ENCODE measurements around the gene DCAKD. TPM values are rescaled to one million over a fixed set of nuclear protein-coding genes. Genes with fewer than 3 reads are reported as not detected.
A peak's percentile ranks its signal among the peaks of the same experiment; 100 is the strongest.

DCAKD gene
- total RNA-seq, 1 experiment from 2014 or later, result 44.9 TPM

DNA sequence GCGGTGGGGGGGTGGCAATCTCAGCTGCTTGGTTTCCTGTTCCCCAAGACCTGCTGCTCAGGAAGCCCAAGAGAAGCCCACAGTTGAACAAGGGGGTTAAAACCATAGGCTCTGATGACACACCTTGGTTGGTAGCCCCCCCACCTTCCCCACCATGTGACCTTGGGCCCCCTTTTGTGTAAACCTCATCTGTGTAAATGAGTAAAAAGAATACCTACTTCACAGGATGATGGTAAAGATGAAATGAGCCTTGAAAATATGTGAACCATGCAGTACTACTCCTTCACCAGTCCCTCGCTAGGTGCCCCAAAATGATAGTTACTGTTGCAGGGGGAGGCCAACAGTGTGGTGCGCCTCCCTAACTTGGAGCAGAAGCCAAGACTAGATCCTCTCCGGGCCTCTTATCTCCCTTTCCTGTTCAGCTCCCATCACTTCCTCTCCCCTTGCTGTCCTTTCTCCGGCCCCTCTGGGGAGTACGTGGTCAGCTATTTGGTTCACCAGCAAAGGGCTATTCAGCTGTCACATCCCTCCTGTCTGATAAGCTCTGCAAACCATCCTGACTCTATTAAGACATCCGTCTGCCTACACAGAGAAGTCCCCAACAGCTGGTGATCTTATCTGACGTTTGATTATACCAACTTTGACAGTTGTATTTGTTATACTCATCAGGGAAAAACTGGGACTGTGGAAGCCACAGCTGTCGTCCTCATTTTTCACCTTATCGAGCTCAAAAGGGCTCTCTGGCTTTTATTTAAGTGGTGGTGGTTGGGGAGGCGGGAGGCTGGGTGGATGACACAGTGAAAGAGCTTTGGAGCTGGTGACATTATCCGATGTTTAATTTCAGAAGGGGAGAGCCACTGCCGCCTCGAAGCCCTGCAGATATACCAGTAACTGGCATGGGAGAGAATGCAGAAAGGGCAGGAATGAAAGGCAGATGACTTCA lies 19.9 kb downstream of the DCAKD start:
- no peak for DNase-seq (ENCODE audit: low spot score)

DNA sequence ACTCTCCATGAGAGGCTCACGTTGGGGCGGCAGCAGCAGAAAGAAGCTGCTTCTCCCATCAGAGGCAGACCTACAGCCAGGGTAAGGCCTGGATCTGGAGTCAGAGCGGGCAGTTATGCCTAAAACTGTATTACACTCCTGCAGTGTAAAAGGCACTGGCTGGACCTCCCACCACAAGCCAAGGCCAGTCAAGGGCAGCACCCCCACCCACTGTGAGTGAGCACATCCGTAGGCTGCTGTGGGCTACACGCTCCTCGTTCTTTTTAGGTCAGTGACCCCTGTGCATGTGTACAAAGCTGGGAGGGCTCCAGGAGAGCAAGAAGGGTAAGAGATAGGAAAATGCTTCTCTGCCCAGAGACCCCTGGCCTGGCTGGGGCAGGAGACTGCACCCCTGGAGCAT lies 20.7 kb downstream of the DCAKD start:
- no peak for DNase-seq (ENCODE audit: low spot score)

DNA sequence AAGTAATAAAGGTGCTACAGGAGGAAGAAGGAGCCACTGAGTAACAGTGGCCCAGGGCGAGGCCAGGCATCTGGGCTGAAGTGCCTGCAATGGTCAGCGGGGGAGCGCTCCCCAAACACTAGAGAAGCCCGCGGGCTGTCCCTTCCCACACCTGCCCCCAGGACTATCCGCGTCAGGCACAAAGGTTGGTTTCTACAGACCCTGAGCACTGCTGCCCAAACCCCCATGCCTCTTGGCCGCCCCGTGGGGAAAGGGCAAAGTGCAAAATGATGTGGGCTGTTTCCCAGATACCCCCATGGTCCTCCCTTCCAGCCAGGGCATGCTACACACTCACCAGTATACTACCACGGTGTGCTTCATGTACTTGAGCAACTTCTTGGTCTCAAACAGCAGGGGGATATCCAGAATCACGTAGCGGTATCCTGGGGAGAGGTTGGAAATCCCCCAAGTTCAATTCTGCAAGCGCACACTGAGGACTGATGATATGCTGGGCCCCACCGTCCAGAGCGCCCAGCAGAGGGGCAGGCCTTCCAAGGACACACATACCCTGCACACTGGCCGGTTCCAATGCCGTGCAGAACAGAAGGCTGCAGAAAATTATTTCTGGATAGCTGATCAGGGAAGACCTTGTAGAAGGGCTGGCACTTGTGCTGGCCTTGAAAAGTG lies 21.5 kb downstream of the DCAKD start:
- no peak for DNase-seq (ENCODE audit: low spot score)

DNA sequence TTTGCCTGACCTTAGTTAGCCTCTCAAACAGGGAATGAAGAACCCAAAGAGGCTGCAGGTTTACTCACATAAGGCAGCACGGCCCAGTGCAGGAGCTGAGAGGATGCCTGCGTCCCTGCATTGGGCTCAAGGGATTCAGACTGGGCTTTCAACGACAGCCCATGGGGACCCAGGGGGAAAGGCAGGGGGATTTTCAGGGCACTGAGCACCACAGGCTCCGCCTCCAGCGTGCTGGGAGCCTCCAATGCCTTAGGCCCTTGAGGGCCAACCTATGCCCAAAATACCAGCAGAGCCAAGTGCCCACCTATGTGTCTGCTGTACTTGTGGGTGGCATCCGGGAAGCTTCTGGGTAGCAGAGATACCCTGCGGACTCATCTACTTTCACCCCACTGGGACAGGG lies 22.3 kb downstream of the DCAKD start:
- no peak for DNase-seq (ENCODE audit: low spot score)

DNA sequence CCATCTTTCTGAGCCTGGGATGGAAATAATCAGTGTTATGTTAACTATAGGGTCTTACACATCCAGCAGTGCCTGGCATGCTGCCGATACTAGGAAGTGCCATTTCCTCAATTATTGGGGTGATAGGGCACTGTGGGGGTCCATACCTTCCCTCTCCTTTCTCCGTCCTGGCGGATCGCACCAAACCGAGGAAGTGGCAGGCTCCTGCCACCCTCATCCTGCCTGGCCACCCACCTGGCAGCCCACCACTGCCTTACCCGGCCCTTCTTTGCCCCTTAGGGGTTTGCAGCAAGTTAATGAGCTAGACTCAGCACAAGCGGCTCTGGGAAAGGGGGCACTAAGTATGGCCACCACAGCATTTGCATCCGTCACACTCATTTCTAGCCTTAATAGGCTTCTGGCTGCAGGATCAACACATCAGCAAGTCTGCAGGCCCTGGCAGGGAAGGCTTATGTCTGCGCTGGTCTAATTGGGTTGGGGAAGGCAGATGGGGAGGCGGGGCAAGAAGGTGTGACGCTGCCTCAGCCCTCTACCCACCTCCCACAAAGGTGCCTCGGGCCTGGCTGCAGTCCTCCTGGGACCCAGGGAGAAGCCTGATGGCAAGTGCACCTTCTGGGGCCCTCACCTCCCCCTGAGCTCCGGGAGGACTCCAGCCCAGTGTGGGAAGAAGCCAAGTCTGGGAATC lies 28.6 kb downstream of the DCAKD start:
- no peak for DNase-seq (ENCODE audit: low spot score)

DNA sequence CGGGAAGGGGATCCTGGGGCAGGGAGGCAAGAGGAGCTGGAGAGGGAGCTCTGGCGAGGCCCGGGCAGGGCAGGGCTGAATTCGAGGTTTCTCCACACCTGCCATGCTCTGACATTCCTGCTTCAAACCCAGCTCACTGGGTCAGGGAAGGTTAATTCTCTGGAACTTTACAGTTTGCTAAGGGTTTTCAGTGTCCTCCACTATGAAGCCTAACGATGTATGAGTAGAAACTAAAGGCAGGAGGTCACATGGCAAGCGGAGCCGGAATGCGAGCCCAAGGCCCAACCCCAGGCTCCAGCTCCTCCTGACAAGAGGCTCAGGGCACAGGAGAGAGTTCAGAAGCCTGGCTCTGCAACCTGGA lies 29.2 kb downstream of the DCAKD start:
- no peak for DNase-seq (ENCODE audit: low spot score)

DNA sequence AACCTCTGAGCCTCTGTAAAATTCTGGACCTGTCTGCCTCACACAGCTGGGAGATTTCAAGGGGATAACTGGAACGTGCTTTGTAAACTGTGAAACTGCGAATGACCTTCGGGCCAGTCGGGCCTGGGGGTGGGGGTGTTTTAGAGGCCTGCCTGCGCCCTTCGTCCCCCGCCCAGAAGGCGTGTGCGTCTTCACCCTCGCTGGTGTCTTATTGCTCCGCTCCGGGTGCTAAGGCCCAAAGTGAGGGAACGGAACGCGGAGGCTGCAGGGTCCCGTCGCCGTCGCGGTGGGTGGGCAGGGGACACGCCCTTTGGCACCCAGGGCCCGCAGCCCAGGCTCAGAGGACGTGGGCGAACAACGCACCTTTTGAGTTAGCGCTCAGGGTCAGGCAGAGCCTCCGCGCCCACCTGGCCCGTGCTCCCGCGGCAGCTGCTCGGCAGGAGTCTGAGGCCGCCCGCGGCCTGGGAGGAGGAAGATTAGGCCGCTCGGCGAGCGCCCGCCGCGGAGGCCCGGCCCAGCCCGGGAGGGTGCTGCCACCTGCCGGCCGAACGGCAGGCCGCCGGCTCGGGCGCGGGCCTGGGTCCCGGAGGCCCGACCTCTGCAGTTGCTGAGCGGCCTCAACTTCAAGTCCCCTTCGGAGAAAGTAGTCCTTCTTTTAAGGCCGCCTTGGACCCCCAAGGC lies 29.7 kb downstream of the DCAKD start:
- DNase-seq (ENCODE audit: low spot score), result peak; percentile 62

DNA sequence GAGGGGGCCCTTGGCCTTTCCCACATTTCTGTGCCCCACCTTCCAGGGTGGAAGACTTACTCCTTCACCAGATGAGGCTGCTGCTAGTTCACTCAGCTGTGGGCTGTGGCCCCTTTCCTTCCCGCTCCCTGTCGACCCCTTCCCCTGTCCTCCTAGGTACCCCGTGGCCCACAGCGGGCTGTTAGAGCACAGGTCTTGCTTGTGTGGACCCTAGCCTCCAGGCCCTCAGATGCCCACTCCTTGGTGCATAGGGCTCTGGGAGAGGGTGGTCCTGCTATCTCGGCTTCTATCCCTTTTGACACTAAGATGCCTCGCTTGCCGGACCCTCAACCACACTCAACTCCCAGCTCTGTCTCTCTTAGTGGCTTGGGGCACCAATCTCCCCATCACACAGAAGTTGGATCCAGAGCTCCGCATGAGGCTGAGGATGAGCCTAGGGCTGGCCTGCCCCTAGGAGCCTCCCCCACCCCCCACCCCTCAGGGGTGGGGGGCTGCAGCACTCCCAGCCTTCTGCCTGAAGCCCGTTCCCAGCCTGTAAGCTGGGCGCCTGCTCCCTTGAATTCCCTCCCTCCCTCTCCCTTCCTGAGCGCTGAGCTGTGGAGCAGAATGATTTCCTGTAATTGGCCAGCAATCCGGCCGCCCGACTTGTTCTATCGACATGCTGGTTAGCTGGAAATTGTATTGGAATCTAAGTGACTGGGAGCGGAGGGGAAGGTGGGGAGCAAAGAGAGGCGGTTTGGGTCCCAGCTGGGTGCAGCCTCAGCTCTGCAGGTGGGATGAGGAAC lies 30.9 kb downstream of the DCAKD start:
- DNase-seq (ENCODE audit: low spot score), result no peak

DNA sequence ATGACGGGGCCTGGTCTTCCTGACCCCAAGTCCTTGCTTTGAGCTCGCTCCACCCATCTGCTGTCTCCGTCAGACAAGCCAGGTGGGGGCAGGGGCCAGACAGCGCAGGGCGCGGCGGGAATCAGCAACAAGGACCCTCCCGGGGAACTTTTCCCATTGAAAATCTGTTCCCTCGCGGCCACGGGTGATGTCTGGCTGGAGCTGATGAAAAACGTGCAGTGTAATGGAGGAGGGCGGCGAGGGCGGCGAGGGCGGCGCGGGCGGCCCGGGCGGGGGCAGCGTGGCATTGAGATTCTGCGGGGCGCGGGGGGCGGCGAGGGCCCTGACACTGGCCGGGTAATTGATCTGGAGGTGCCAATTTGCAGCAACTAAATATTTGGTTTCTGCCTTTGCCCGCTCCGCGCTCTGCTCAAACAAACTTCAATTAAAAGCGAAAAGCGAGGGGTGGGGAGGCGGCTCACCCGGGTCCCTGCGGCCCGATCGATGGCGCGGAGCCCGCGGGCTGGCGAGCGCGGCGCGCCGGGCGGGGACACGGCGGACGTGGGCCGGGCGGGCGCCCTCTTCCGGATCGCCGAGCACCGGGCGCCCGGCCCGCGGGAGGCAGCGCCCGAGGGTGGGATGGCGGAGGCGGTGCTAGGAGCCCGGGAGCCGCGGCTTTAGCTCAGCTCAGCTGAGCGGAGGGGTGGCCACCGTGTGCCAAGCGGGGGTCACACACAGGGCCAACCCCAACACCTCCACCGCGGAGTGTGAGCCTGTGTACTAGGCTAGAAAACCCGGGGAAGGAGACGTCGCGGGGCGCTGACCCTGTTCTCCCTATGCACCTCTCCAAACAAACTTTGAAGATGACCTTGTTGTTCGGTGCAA lies 32.4 kb downstream of the DCAKD start:
- DNase-seq (ENCODE audit: low spot score), result peak; percentile 53

DNA sequence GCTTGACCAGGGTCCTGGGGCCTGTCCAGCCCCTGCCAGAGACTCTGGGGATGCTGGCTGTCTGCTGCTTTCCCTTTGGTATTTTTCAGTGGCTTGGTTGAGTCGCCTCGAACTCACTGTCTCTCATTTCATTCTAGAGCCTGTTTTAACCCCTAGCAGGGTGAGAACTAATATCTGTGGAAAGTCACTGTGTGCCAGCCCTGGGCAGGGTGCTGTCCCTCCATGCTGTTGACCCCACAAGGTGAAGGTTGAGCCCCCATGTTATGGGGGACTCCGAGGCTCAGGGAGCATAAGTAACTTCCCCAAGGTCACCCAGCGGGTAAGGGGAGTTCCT lies 33.0 kb downstream of the DCAKD start:
- DNase-seq (ENCODE audit: low spot score), result no peak

DNA sequence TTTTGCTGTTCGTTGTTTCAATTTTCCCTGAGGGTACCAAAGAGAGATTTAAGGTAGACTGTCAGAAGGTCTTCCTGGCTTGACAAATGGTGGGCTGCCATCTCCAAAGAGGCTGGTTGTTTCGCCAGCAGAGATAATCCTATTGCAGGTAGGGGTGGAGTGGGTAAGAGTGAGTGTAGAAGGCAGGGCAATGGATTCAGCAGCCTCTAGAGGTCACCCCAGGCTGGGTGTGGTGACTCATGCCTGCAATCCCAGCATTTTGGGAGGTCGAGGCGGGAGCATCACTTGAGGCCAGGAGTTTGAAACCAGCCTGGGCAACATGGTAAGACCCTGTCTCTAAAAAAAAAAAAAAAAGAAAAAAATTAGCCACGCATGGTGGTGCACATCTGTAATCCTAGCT lies 34.6 kb downstream of the DCAKD start:
- DNase-seq (ENCODE audit: low spot score), result no peak

DNA sequence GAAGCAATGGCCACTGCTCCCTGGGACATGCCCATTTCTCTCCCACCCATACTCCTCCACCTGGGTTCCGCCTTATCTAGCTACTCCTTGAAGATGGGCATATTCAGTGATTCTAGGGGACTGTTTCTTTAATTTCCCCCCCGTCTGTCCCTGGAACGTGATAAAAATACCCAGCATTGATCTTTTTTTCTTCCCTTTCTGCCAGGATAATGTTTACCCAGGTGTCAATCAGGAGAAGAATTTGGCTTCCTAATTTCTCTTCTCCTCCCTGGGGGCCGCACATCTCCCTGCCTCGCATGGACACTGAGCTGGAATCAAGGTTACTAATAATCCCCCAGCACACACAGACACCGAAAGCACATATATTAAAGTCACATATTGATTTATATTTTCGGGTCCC lies 35.2 kb downstream of the DCAKD start:
- DNase-seq (ENCODE audit: low spot score), result no peak

DNA sequence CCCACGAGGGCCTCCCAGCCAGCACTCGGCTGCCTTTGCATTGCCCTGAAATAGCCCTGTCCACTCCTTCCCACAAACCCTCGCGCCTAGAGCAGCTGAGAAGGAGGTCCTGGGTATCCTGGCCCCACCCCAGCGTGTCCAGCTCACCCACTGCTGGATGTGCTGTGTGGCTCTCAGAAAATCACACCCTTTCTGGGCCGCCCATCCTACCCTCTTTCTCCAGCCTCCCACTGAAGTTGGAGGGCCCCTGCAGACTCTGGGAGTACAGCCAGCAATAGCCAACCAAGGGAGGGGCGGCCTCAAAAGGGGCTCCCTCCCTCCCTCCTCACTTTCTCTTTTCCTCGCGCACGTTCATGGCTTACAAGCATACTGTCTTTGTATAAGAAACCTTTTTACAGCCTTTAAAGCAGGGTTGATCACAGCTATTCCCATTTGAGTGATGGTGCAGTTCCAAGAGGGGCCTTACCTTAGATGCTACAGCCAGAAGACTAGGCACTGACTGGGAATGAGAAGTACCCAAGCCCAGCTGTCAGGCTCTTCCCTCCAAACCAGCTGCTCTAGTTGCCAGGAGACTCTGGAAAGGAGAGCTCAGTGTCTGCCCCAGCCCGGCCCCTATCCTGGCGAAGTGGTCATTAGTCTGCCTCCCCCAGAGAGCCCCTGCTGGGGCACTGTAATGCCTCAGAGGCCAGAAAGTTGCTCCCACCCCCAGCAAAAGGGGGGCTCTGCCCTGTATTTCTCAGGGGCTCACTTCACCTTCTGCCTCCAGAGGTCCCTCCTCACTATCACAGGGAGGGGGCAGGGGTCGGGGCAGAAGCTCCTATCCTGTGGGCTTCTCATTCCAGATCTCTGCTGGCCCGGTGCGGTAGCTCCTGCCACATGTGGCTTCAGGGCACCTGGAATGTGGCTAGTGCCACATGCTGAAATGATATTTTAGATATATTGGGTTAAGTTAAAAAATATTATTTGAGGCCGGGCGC lies 38.1 kb downstream of the DCAKD start:
- DNase-seq (ENCODE audit: low spot score), result no peak

DNA sequence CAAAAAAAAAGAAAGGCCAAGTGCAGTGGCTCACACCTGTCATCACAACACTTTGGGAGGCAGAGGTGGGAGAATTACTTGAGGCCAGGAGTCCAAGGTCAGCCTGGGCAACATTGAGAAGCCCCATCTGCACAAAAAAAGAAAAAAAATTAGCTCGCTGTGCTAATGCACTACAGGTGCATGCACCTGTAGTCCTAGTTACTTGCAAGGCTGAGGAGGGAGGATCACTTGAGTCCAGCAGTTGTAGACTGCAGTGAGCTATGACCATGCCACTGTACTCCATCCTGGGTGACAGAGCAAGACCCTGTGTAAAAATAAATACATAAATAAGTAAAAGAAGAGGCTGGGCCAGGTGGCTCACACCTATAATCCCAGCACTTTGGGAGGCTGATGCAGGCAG lies 39.7 kb downstream of the DCAKD start:
- no peak for DNase-seq (ENCODE audit: low spot score)

DNA sequence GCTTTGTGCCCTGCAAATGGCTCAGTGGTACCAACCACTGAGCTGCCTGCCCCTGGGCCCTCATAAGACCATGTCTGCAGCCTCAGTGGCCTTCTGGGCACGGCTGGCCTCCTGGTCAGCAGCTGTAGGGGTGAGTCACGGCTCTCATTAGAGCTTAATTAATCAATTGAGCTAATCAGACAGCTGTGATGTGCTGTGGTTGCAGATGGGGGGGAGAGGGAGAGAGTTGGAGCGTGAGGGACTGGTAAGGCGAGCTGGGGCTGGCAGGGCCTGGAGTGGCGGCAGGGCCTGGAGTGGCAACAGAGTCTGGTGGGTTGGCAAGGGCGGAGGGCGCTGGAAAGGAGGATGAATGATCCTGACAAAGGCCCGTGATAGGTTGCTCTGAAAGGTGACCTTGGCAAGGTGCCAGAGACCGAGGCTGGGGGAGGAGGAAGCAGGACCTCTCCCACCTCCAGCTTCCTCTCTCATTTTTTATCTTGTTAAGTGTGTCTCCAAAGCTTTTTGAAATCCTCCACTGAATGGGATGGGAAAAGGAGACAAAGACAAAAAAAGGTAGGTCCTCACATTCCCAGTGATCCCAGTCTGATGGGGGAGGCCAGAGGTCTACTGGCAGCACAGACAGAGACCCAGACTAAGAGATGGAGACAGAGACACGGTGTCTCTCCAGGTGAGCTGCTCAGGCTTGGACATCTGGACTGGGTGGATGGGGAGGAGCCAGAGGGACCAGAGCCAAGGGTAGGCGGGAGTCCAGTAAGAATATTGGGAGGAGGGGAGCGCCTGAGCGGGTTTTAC lies 41.6 kb downstream of the DCAKD start:
- DNase-seq (ENCODE audit: low spot score), result no peak

DNA sequence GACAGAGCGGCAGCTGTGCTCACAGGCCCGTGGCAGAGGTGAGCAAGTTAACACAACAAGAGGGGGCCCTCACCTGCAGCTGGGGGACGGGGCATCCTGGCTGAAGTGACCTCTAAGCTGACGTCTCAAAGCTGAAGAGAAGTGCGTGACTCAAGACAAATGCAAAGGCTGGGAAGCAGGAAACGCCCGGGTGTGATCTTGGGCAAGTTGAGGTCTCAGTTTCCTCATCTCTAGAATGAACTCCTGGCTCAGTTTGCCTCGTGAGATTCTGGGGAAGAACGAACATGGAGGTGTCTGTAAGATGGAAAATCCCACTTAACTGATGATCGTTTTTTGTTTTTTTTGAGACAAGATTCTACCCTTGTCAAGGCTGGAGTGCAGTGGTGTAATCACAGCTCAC lies 43.2 kb downstream of the DCAKD start:
- DNase-seq (ENCODE audit: low spot score), result no peak

DNA sequence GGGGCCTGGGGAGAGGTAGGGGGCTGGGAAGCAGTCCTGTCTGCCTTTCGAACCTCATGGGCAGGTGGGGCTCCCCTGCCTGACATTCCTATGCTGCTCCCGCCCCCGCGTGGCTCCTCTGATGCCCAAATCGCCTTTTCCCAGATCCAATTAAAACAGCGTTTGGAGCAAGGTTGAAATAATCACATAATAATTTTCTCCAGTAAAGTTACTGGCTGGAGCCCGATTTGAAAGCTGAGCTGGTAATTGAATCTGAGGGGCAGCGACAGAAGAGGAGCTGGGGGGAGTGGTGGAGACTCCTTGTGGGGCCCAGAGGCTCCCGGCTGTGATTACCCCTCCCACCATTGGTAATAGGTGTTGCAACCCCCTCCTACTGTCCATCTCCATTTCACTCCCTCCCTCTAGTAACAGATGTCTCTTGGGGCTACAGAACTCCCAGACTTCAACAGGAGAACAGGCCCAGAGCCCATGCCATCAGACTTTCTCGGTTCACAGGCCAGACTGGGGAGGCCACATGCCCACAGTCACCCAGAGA lies 44.4 kb downstream of the DCAKD start:
- DNase-seq (ENCODE audit: low spot score), result no peak

DNA sequence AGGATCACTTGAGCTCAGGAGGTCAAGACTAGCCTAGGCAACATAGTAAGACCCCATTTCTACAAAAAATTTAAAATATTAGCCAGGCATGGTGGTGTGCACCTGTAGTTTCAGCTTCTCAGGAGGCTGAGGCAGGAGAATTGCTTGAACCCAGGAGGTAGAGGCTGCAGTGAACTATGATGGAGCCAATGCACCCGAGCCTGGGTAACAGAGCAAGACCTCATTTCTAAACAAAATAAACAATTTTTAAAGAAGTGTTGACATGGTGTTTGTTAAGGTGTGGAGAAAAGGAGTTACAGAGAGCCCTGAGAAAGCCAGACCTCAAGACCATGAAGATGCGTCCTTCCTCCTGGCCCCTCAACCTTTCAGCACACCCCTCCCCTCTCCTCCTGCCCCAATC lies 45.7 kb downstream of the DCAKD start:
- no peak for DNase-seq (ENCODE audit: low spot score)
